Mucosa of descending colon (tissue), 3 donors: ENCODE results near the gene CUL4B. TPM values are rescaled to one million over a fixed set of nuclear protein-coding genes. Genes with fewer than 3 reads are reported as not detected.

Experiments
- ATAC-seq: fragments of 200-7000 bp; cut with Tn5 transposase; one replicate; pipeline ENCODE4 v1.9.1; 2020; ENCODE audit warnings: mild to moderate bottlenecking, moderate library complexity
- DNase-seq, 3 donors: peaks; one replicate each; pipeline ENCODE4 v3.0.0-alpha.2; 2020
- H3K36me3 ChIP-seq: fragments of 200-600 bp; one replicate; pipeline ENCODE4 v1.8.0; 2021; ENCODE audit warnings: low read depth, mild to moderate bottlenecking
- H3K4me1 ChIP-seq: fragments of 200-600 bp; one replicate; pipeline ENCODE4 v1.8.0; 2021; ENCODE audit warnings: low read depth, mild to moderate bottlenecking
- H3K4me3 ChIP-seq: fragments of 200-600 bp; one replicate; pipeline ENCODE4 v1.8.0; 2021; ENCODE audit warnings: mild to moderate bottlenecking
- H3K9me3 ChIP-seq: fragments of 200-600 bp; one replicate; pipeline ENCODE4 v1.8.0; 2021; ENCODE audit warnings: mild to moderate bottlenecking
- CTCF ChIP-seq: fragments of 200-600 bp; IDR thresholded peaks from one replicate; pipeline ENCODE4 v1.8.0; 2022; ENCODE audit warnings: antibody characterized with exemption, mild to moderate bottlenecking
- intact Hi-C, 2 donors: fragments of 100-400 bp; cut with DNase I in 1 of 2; cut with micrococcal nuclease in 1 of 2; formaldehyde crosslinking; loops; one replicate each; pipeline versions ENCODE4 v1.11.0 to v1.11.1; 2022; cut with DNase I, micrococcal nuclease
- total RNA-seq, 3 donors: library from RNA; stranded (reverse); fragmentation: NEBNext Ultra II Directional in 2 of 3; extraction: Animal tissue kit (Norgen Biotek cat#: 25700) in 2 of 3; gene quantifications; one replicate each; pipeline versions ENCODE4 v1.2.1 to v1.2.4, GENCODE V29; 2021 to 2023
- donor health status: DM: no; HTN: no; CAD: no; lungs with moderate emphysema.
- donor health status: DM: no; HTN: no; CAD: no.
- donor health status: DM: no; HTN: yes; CAD: no.

Gene CUL4B
- total RNA-seq, 3 donors from 2014 or later = 27.4 to 47.1 (median 34.1) TPM

- Histone ChIP-seq H3K9me3 (no peaks in the 10 kb centered on the region), H3K4me3 (no peak overlapping the region), H3K36me3 (no peaks in the 10 kb centered on the region), H3K4me1 (no peaks in the 10 kb centered on the region)
- intact Hi-C loops = no loop called here
- no peak for TF ChIP-seq CTCF
- DNase-seq (no peak), ATAC-seq (peak; percentile 34)
Measured at GRCh38 chrX:120536061-120536460, 24.7 kb downstream of the CUL4B start.

GRCh38 chrX:120534413-120535205, 26.2 kb downstream of the CUL4B start:
- Histone ChIP-seq H3K4me1 (no peaks in the 10 kb centered on the region), H3K4me3 (no peak overlapping the region), H3K9me3 (no peaks in the 10 kb centered on the region), H3K36me3 (no peaks in the 10 kb centered on the region)
- no peak for TF ChIP-seq CTCF
- DNase-seq (no peak), ATAC-seq (no peak)
- intact Hi-C loops = no loop called here

- Histone ChIP-seq H3K36me3 (no peaks in the 10 kb centered on the region), H3K4me1 (no peaks in the 10 kb centered on the region), H3K4me3 (no peak overlapping the region), H3K9me3 (no peaks in the 10 kb centered on the region)
- ATAC-seq (no peak), DNase-seq (no peak)
- intact Hi-C loops = no loop called here
- TF ChIP-seq CTCF = no peak
Measured at GRCh38 chrX:120522820-120523219, 37.9 kb downstream of the CUL4B start.

- no peaks in the 10 kb centered on the region for H3K36me3 ChIP-seq
- H3K9me3 ChIP-seq = no peaks in the 10 kb centered on the region
- ATAC-seq = no peak
- H3K4me1 ChIP-seq = no peaks in the 10 kb centered on the region
- no peak overlapping the region for H3K4me3 ChIP-seq
- no peak for DNase-seq
- TF ChIP-seq CTCF = no peak
- intact Hi-C loops = no loop called here
Measured at GRCh38 chrX:120517936-120518335, 42.8 kb downstream of the CUL4B start.

- no peak overlapping the region for H3K4me3 ChIP-seq
- H3K36me3 ChIP-seq = no peaks in the 10 kb centered on the region
- no peaks in the 10 kb centered on the region for H3K4me1 ChIP-seq
- no peak for TF ChIP-seq CTCF
- ATAC-seq (peak; percentile 66), DNase-seq (peak in 1 of 3 donors; percentile 7)
- H3K9me3 ChIP-seq = no peaks in the 10 kb centered on the region
- intact Hi-C loops = no loop called here
Measured at GRCh38 chrX:120514236-120514635, 46.5 kb downstream of the CUL4B start.
